HepG2 (cell line): ENCODE data around the gene NT5DC1. TPM values are rescaled to one million over a fixed set of nuclear protein-coding genes. Genes with fewer than 3 reads are reported as not detected.

ENCODE experiments used
- CERS6 ChIP-seq: sonication (generic); formaldehyde crosslinking; IDR thresholded peaks from 2 replicates; pipeline ENCODE4 v1.5.0; 2020; ENCODE audit warnings: missing genetic modification reagents
- GRHL1 ChIP-seq: sonication (generic); formaldehyde crosslinking; conservative IDR thresholded peaks from 2 replicates; pipeline ENCODE4 v1.8.0; 2022; ENCODE audit warnings: missing genetic modification reagents
- GTF2F1 ChIP-seq: fragments of 150-350 bp; IDR thresholded peaks from 2 replicates; pipeline ENCODE4 v1.6.1; 2014; ENCODE audit warnings: low read length
- MATR3 ChIP-seq: sonication (generic); formaldehyde crosslinking; IDR thresholded peaks from 2 replicates; pipeline ENCODE4 v1.4.0; 2020; ENCODE audit warnings: missing genetic modification reagents
- MYPOP ChIP-seq: sonication (generic); formaldehyde crosslinking; IDR thresholded peaks from 2 replicates; pipeline ENCODE4 v1.8.1; 2023; ENCODE audit warnings: mild to moderate bottlenecking, moderate library complexity, missing genetic modification reagents
- RAD21 ChIP-seq: fragments of 450-650 bp; formaldehyde crosslinking; IDR thresholded peaks from 2 replicates; pipeline ENCODE4 v1.5.0; 2020; ENCODE audit warnings: mild to moderate bottlenecking
- SMARCC2 ChIP-seq: fragments of 450-650 bp; IDR thresholded peaks from 2 replicates; pipeline ENCODE4 v1.6.1; 2017; ENCODE audit warnings: antibody characterized with exemption, mild to moderate bottlenecking
- SRSF4 ChIP-seq: fragments of 200-400 bp; formaldehyde crosslinking; IDR thresholded peaks from one replicate; pipeline ENCODE4 v1.6.1; 2018; ENCODE audit warnings: mild to moderate bottlenecking, low read depth, low read length, moderate library complexity; ENCODE audit not compliant: poor library complexity, severe bottlenecking
- ZNF230 ChIP-seq: sonication (generic); formaldehyde crosslinking; IDR thresholded peaks from 2 replicates; pipeline ENCODE4 v1.4.0; 2020; ENCODE audit warnings: mild to moderate bottlenecking, missing genetic modification reagents
- ZNF33A ChIP-seq: sonication (generic); formaldehyde crosslinking; IDR thresholded peaks from 2 replicates; pipeline ENCODE4 v1.5.1; 2020; ENCODE audit warnings: missing genetic modification reagents, mild to moderate bottlenecking, moderate library complexity, borderline replicate concordance
- ZNF7 ChIP-seq: IDR thresholded peaks from 2 replicates; pipeline ENCODE4 v1.6.1; 2016; ENCODE audit warnings: missing biosample characterization, missing genetic modification reagents
- ZNF792 ChIP-seq: IDR thresholded peaks from 2 replicates; pipeline ENCODE4 v1.6.1; 2016
- ZSCAN20 ChIP-seq: sonication (generic); formaldehyde crosslinking; IDR thresholded peaks from 2 replicates; pipeline ENCODE4 v1.4.0; 2020; ENCODE audit warnings: missing genetic modification reagents, mild to moderate bottlenecking, borderline replicate concordance
- polyA plus RNA-seq, 8 experiments: library from polyadenylated mRNA; depleted of rRNA in 3 of 8; stranded (reverse) in 7 of 8; unstranded in 1 of 8; fragments of >200 nt; fragmentation: Illumina TruSeq in 4 of 8; extraction: Trizol in 4 of 8; gene quantifications; 2 replicates each; pipeline versions ENCODE4 v1.2.1 to v1.2.3, GENCODE V29; 2011 to 2016; ENCODE audit warnings: low read depth in 4 of 8, missing spikeins in 1 of 8, mixed read lengths in 1 of 8; ENCODE audit not compliant: insufficient read depth in 1 of 8
- total RNA-seq, 5 experiments: library from RNA; depleted of rRNA; stranded (reverse); fragments of >200 nt; fragmentation: Illumina TruSeq; extraction: Trizol; gene quantifications; 2 replicates each; pipeline ENCODE4 v1.2.3, GENCODE V29; 2016; ENCODE audit warnings: low read depth in 1 of 5
- TF ChIP-seq, protein P1 (sequence below): sonication (generic); formaldehyde crosslinking; IDR thresholded peaks from 2 replicates; pipeline ENCODE4 v1.5.0; 2020; ENCODE audit warnings: mild to moderate bottlenecking, missing genetic modification reagents, borderline replicate concordance
- TF ChIP-seq, protein P2 (sequence below): sonication (generic); formaldehyde crosslinking; IDR thresholded peaks from 2 replicates; pipeline ENCODE4 v1.9.0; 2021; ENCODE audit warnings: missing genetic modification reagents, borderline replicate concordance

NT5DC1 gene
- total and polyA plus RNA-seq, 2 of the 13 experiments (the other 11 are each of a cell fraction or from before 2014, with no cell fraction given) = 27.0 to 56.1 TPM

- TF ChIP-seq, protein P1, sequence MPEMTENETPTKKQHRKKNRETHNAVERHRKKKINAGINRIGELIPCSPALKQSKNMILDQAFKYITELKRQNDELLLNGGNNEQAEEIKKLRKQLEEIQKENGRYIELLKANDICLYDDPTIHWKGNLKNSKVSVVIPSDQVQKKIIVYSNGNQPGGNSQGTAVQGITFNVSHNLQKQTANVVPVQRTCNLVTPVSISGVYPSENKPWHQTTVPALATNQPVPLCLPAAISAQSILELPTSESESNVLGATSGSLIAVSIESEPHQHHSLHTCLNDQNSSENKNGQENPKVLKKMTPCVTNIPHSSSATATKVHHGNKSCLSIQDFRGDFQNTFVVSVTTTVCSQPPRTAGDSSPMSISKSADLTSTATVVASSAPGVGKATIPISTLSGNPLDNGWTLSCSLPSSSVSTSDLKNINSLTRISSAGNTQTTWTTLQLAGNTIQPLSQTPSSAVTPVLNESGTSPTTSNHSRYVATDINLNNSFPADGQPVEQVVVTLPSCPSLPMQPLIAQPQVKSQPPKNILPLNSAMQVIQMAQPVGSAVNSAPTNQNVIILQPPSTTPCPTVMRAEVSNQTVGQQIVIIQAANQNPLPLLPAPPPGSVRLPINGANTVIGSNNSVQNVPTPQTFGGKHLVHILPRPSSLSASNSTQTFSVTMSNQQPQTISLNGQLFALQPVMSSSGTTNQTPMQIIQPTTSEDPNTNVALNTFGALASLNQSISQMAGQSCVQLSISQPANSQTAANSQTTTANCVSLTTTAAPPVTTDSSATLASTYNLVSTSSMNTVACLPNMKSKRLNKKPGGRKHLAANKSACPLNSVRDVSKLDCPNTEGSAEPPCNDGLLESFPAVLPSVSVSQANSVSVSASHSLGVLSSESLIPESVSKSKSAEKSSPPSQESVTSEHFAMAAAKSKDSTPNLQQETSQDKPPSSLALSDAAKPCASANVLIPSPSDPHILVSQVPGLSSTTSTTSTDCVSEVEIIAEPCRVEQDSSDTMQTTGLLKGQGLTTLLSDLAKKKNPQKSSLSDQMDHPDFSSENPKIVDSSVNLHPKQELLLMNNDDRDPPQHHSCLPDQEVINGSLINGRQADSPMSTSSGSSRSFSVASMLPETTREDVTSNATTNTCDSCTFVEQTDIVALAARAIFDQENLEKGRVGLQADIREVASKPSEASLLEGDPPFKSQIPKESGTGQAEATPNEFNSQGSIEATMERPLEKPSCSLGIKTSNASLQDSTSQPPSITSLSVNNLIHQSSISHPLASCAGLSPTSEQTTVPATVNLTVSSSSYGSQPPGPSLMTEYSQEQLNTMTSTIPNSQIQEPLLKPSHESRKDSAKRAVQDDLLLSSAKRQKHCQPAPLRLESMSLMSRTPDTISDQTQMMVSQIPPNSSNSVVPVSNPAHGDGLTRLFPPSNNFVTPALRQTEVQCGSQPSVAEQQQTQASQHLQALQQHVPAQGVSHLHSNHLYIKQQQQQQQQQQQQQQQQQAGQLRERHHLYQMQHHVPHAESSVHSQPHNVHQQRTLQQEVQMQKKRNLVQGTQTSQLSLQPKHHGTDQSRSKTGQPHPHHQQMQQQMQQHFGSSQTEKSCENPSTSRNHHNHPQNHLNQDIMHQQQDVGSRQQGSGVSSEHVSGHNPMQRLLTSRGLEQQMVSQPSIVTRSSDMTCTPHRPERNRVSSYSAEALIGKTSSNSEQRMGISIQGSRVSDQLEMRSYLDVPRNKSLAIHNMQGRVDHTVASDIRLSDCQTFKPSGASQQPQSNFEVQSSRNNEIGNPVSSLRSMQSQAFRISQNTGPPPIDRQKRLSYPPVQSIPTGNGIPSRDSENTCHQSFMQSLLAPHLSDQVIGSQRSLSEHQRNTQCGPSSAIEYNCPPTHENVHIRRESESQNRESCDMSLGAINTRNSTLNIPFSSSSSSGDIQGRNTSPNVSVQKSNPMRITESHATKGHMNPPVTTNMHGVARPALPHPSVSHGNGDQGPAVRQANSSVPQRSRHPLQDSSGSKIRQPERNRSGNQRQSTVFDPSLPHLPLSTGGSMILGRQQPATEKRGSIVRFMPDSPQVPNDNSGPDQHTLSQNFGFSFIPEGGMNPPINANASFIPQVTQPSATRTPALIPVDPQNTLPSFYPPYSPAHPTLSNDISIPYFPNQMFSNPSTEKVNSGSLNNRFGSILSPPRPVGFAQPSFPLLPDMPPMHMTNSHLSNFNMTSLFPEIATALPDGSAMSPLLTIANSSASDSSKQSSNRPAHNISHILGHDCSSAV (CRISPR knock-in tag) = no peak
- TF ChIP-seq ZNF792 (CRISPR knock-in tag) = no peak
- TF ChIP-seq SRSF4 = no peak
- no peak for TF ChIP-seq ZNF33A (CRISPR knock-in tag)
- TF ChIP-seq ZSCAN20 (CRISPR knock-in tag) = no peak
- no peak for TF ChIP-seq RAD21 (CRISPR knock-in tag)
- no peak for TF ChIP-seq CERS6 (CRISPR knock-in tag)
- no peak for TF ChIP-seq MYPOP (CRISPR knock-in tag)
- TF ChIP-seq MATR3 = no peak
- TF ChIP-seq, protein P2, sequence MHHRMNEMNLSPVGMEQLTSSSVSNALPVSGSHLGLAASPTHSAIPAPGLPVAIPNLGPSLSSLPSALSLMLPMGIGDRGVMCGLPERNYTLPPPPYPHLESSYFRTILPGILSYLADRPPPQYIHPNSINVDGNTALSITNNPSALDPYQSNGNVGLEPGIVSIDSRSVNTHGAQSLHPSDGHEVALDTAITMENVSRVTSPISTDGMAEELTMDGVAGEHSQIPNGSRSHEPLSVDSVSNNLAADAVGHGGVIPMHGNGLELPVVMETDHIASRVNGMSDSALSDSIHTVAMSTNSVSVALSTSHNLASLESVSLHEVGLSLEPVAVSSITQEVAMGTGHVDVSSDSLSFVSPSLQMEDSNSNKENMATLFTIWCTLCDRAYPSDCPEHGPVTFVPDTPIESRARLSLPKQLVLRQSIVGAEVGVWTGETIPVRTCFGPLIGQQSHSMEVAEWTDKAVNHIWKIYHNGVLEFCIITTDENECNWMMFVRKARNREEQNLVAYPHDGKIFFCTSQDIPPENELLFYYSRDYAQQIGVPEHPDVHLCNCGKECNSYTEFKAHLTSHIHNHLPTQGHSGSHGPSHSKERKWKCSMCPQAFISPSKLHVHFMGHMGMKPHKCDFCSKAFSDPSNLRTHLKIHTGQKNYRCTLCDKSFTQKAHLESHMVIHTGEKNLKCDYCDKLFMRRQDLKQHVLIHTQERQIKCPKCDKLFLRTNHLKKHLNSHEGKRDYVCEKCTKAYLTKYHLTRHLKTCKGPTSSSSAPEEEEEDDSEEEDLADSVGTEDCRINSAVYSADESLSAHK (CRISPR knock-in tag) = no peak
- TF ChIP-seq GTF2F1 = no peak
- TF ChIP-seq GRHL1 (CRISPR knock-in tag) = no peak
- no peak for TF ChIP-seq ZNF7 (CRISPR knock-in tag)
- no peak for TF ChIP-seq ZNF230
- no peak for TF ChIP-seq SMARCC2
These were observed 39.9 kb upstream of the NT5DC1 start, which contains the start of gene FRK (continued) for GRCh38 chr6:116060572-116061283.
